Astrocyte (in vitro differentiated cells and primary cell): ENCODE data around the gene C2CD5. TPM values are rescaled to one million over a fixed set of nuclear protein-coding genes. Genes with fewer than 3 reads are reported as not detected.
A peak's percentile ranks its signal among the peaks of the same experiment; 100 is the strongest.

Experiments
- DNase-seq: peaks from one replicate; pipeline ENCODE4 v3.0.0-alpha.2; 2010; ENCODE audit warnings: low read depth
- FAIRE-seq: peaks from 2 replicates; lab custom pipeline; 2011; peaks lifted over from hg19 to GRCh38; lab: Jason Lieb, UNC
- H2AFZ ChIP-seq: 2 replicates; pipeline ENCODE4 v1.6.0; 2012; ENCODE audit warnings: low read depth, low read length, inconsistent platforms
- H3K27ac ChIP-seq: 2 replicates; pipeline ENCODE4 v1.5.1; 2011; ENCODE audit warnings: low read depth, low read length, inconsistent platforms
- H3K27me3 ChIP-seq: 2 replicates; pipeline ENCODE4 v1.6.0; 2011; ENCODE audit warnings: low read length, inconsistent platforms; ENCODE audit not compliant: insufficient read depth
- H3K36me3 ChIP-seq: 2 replicates; pipeline ENCODE4 v1.5.1; 2011; ENCODE audit warnings: low read length, inconsistent platforms; ENCODE audit not compliant: insufficient read depth
- H3K4me1 ChIP-seq: 2 replicates; pipeline ENCODE4 v1.5.1; 2011; ENCODE audit warnings: low read length, inconsistent platforms; ENCODE audit not compliant: insufficient read depth
- H3K4me2 ChIP-seq: 2 replicates; pipeline ENCODE4 v1.6.0; 2012; ENCODE audit warnings: low read length, inconsistent platforms
- H3K4me3 ChIP-seq: 2 replicates; pipeline ENCODE4 v1.5.1; 2011; ENCODE audit warnings: low read depth, mild to moderate bottlenecking, low read length, inconsistent platforms; ENCODE audit not compliant: insufficient read depth
- H3K79me2 ChIP-seq: 2 replicates; pipeline ENCODE4 v1.6.0; 2012; ENCODE audit warnings: mild to moderate bottlenecking, low read length, inconsistent platforms; ENCODE audit not compliant: insufficient read depth
- H3K9ac ChIP-seq: 2 replicates; pipeline ENCODE4 v1.6.0; 2012; ENCODE audit warnings: mild to moderate bottlenecking, low read length, inconsistent platforms
- H3K9me3 ChIP-seq: 2 replicates; pipeline ENCODE4 v1.5.1; 2012; ENCODE audit warnings: low read depth, mild to moderate bottlenecking, low read length, inconsistent platforms; ENCODE audit not compliant: insufficient read depth
- H4K20me1 ChIP-seq: 2 replicates; pipeline ENCODE4 v1.6.0; 2012; ENCODE audit warnings: low read length, inconsistent platforms; ENCODE audit not compliant: insufficient read depth
- H3K27ac Mint-ChIP-seq: one replicate; pipeline ENCODE4 v1.8.0; 2021; ENCODE audit warnings: mild to moderate bottlenecking, mixed read lengths; ENCODE audit not compliant: unreplicated experiment
- H3K27me3 Mint-ChIP-seq: one replicate; pipeline ENCODE4 v1.8.0; 2021; ENCODE audit warnings: low read depth, mixed read lengths; ENCODE audit not compliant: unreplicated experiment
- H3K36me3 Mint-ChIP-seq: one replicate; pipeline ENCODE4 v1.8.0; 2021; ENCODE audit warnings: low read depth, mixed read lengths; ENCODE audit not compliant: unreplicated experiment
- H3K4me1 Mint-ChIP-seq: one replicate; pipeline ENCODE4 v1.8.0; 2021; ENCODE audit warnings: low read depth, mixed read lengths; ENCODE audit not compliant: unreplicated experiment
- H3K4me3 Mint-ChIP-seq: one replicate; pipeline ENCODE4 v1.8.0; 2021; ENCODE audit warnings: mild to moderate bottlenecking, moderate library complexity, mixed read lengths; ENCODE audit not compliant: unreplicated experiment
- H3K9me3 Mint-ChIP-seq: one replicate; pipeline ENCODE4 v1.8.0; 2021; ENCODE audit warnings: mild to moderate bottlenecking, mixed read lengths; ENCODE audit not compliant: unreplicated experiment
- EZH2 ChIP-seq: IDR thresholded peaks from 2 replicates; pipeline ENCODE4 v1.6.1; 2012; ENCODE audit warnings: mild to moderate bottlenecking, low read length, inconsistent platforms; ENCODE audit not compliant: insufficient read depth
- total RNA-seq: library from RNA; stranded (reverse); gene quantifications from 2 replicates; pipeline ENCODE4 v1.2.1, GENCODE V29; 2021
- TF ChIP-seq, protein P1 (sequence below): IDR thresholded peaks from 2 replicates; pipeline ENCODE4 v1.5.1; 2011; ENCODE audit warnings: low read depth, mild to moderate bottlenecking, inconsistent platforms, low read length, moderate library complexity; ENCODE audit not compliant: insufficient read depth

C2CD5 gene
- total RNA-seq, 1 donor from 2014 or later = 14.7 TPM

DNA sequence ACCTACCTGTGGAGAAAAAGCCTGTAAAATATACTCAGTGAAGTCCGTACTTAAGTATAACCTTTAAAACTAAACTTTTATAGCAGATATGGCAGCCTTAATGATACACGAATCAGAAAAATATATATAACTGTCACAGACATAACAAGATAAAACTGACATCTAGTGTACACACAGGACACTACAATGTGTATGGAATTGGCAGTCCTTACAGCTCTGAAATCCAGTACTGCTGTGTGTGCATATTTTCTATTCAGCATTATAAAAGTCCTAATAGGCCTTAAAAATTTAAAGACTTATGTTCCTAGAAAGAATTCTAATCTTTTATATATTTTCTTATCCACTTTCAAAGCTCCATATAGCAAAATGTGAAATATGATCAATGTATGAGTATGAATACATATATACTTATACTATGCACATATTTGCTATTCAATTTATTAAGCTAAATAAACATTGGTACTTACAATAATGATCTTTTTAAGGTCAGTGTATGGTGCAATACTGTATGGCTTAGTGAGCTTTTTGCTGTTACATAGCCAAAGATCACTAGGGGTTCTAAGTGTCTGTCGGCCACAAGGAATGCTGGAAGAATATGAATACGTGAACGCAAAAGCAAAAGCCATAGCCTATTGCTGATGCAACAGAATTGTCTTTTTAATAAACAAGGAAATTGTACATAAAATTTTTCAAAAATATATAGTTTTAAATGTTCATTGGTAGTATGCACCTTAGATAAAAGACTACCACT, 69.2 kb downstream of the C2CD5 start:
- H3K4me1 ChIP-seq = no peaks in the 10 kb centered on the region

DNA sequence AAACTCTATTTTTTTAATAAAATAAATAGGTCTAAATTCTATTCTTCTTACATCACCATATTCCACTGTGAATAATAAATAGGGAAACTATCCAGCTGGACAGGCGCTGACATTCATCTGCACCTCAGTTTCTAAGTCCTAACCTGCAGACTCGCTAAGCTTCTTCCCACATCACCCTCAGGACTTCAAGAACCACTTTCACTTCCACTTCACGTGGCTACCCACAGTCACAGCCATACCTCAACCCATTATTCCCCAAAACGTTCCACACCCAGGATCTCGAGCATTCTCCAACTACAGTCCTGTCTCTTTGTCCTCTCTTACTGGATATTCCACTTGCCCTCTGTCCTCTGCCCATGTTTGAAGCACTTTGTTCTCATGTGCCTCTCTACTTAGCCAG, 71.1 kb downstream of the C2CD5 start:
- peaks cover 2% of the 10 kb centered on the region for H3K36me3 Mint-ChIP-seq
- Histone ChIP-seq H3K79me2 (no peaks in the 10 kb centered on the region), H3K4me1 (no peaks in the 10 kb centered on the region), H4K20me1 (no peaks in the 10 kb centered on the region), H2AFZ (no peak overlapping the region), H3K4me3 (no peak overlapping the region), H3K36me3 (peaks cover 6% of the 10 kb centered on the region), H3K27me3 (no peaks in the 10 kb centered on the region), H3K4me2 (no peak overlapping the region), H3K27ac (no peak overlapping the region), H3K9me3 (no peaks in the 10 kb centered on the region), H3K9ac (no peak overlapping the region)
- FAIRE-seq = no peak
- no peak for DNase-seq
- H3K27ac Mint-ChIP-seq = no peak overlapping the region
- peaks cover 1% of the 10 kb centered on the region for H3K4me1 Mint-ChIP-seq
- no peaks in the 10 kb centered on the region for H3K9me3 Mint-ChIP-seq
- H3K4me3 Mint-ChIP-seq = no peak overlapping the region
- TF ChIP-seq, protein P1, sequence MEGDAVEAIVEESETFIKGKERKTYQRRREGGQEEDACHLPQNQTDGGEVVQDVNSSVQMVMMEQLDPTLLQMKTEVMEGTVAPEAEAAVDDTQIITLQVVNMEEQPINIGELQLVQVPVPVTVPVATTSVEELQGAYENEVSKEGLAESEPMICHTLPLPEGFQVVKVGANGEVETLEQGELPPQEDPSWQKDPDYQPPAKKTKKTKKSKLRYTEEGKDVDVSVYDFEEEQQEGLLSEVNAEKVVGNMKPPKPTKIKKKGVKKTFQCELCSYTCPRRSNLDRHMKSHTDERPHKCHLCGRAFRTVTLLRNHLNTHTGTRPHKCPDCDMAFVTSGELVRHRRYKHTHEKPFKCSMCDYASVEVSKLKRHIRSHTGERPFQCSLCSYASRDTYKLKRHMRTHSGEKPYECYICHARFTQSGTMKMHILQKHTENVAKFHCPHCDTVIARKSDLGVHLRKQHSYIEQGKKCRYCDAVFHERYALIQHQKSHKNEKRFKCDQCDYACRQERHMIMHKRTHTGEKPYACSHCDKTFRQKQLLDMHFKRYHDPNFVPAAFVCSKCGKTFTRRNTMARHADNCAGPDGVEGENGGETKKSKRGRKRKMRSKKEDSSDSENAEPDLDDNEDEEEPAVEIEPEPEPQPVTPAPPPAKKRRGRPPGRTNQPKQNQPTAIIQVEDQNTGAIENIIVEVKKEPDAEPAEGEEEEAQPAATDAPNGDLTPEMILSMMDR = no peak
- TF ChIP-seq EZH2 = no peak
- no peaks in the 10 kb centered on the region for H3K27me3 Mint-ChIP-seq

More for the DNA sequence above, 69.2 kb downstream of the C2CD5 start:
- Mint-ChIP-seq H3K36me3 (peaks cover 2% of the 10 kb centered on the region), H3K4me3 (no peak overlapping the region), H3K27me3 (no peaks in the 10 kb centered on the region), H3K9me3 (no peaks in the 10 kb centered on the region), H3K27ac (no peak overlapping the region), H3K4me1 (peaks cover 1% of the 10 kb centered on the region)
- no peak for TF ChIP-seq EZH2
- TF ChIP-seq, protein P1 = no peak
- H3K9me3 ChIP-seq = no peaks in the 10 kb centered on the region
- no peak overlapping the region for H3K27ac ChIP-seq
- no peak overlapping the region for H3K4me3 ChIP-seq
- no peaks in the 10 kb centered on the region for H3K79me2 ChIP-seq
- DNase-seq (no peak), FAIRE-seq (no peak)
- H3K36me3 ChIP-seq = peaks cover 6% of the 10 kb centered on the region
- no peaks in the 10 kb centered on the region for H4K20me1 ChIP-seq
- no peak overlapping the region for H3K4me2 ChIP-seq
- no peak overlapping the region for H2AFZ ChIP-seq
- H3K27me3 ChIP-seq = no peaks in the 10 kb centered on the region
- no peak overlapping the region for H3K9ac ChIP-seq

DNA sequence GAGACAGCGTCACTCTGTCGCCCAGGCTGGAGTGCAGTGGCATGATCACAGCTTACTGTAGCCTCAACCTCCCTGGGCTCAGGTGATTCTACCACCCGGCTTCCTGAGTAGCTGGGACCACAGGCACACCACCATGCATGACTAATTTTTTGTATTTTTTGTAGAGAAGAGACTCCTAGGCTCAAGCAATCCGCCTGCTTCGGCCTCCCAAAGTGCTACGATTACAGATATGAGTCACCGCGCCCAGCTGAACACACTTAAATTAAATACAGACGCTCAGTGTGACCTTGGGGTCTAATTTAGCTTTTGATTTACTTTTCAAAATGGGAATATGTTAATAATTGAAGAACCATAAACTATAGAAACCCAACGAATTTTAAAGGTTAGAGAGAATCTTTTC, 77.2 kb downstream of the C2CD5 start:
- DNase-seq (peak; percentile 58), FAIRE-seq (no peak)
- Mint-ChIP-seq H3K9me3 (no peaks in the 10 kb centered on the region), H3K27ac (no peak overlapping the region), H3K4me1 (no peaks in the 10 kb centered on the region), H3K27me3 (no peaks in the 10 kb centered on the region), H3K4me3 (no peak overlapping the region), H3K36me3 (no peaks in the 10 kb centered on the region)
- Histone ChIP-seq H3K4me1 (no peaks in the 10 kb centered on the region), H3K79me2 (no peaks in the 10 kb centered on the region), H3K27ac (no peak overlapping the region), H3K4me2 (peak overlapping the region; percentile 1), H3K9me3 (no peaks in the 10 kb centered on the region), H3K27me3 (no peaks in the 10 kb centered on the region), H2AFZ (no peak overlapping the region), H4K20me1 (no peaks in the 10 kb centered on the region), H3K9ac (no peak overlapping the region), H3K4me3 (no peak overlapping the region), H3K36me3 (peaks cover 3% of the 10 kb centered on the region)
- TF ChIP-seq, protein P1 = no peak
- no peak for TF ChIP-seq EZH2
